Loucy (cell line): ENCODE results near the gene PTPRA.

ENCODE experiments used
- H2AFZ ChIP-seq: fragments of 200-600 bp; sonication (generic); 2 replicates; pipeline ENCODE4 v1.6.0; 2016; ENCODE audit warnings: antibody characterized with exemption, mild to moderate bottlenecking, low read length, moderate library complexity
- H3F3A ChIP-seq: fragments of 200-600 bp; 2 replicates; pipeline ENCODE4 v1.6.0; 2016; ENCODE audit warnings: antibody characterized with exemption, low read depth, mild to moderate bottlenecking
- H3K27me3 ChIP-seq: fragments of 200-600 bp; sonication (generic); 2 replicates; pipeline ENCODE4 v1.6.1; 2014; ENCODE audit warnings: low read length, mild to moderate bottlenecking; ENCODE audit not compliant: insufficient read depth, poor library complexity, severe bottlenecking
- H3K36me3 ChIP-seq: fragments of 200-600 bp; sonication (generic); 2 replicates; pipeline ENCODE4 v1.6.1; 2016; ENCODE audit warnings: low read length; ENCODE audit not compliant: insufficient read depth
- H3K4me1 ChIP-seq: fragments of 200-600 bp; sonication (generic); 2 replicates; pipeline ENCODE4 v1.5.1; 2014; ENCODE audit warnings: low read length, mild to moderate bottlenecking; ENCODE audit not compliant: insufficient read depth, poor library complexity, severe bottlenecking
- H3K4me2 ChIP-seq: fragments of 200-600 bp; sonication (generic); 2 replicates; pipeline ENCODE4 v1.6.0; 2014; ENCODE audit warnings: antibody characterized with exemption, low read length, low read depth, mild to moderate bottlenecking; ENCODE audit not compliant: poor library complexity, severe bottlenecking
- H3K4me3 ChIP-seq: fragments of 200-600 bp; sonication (generic); 2 replicates; pipeline ENCODE4 v1.5.1; 2014; ENCODE audit warnings: low read length, mild to moderate bottlenecking, mixed read lengths; ENCODE audit not compliant: poor library complexity, severe bottlenecking
- H3K79me2 ChIP-seq: fragments of 200-600 bp; sonication (generic); 2 replicates; pipeline ENCODE4 v1.6.1; 2014; ENCODE audit warnings: low read length; ENCODE audit not compliant: insufficient read depth
- H3K9ac ChIP-seq: fragments of 200-600 bp; sonication (generic); 2 replicates; pipeline ENCODE4 v1.6.0; 2014; ENCODE audit warnings: mild to moderate bottlenecking, low read depth, low read length, moderate library complexity; ENCODE audit not compliant: poor library complexity, severe bottlenecking
- H3K9me2 ChIP-seq: fragments of 200-600 bp; sonication (generic); replicated peaks from 2 replicates; pipeline ENCODE4 v1.6.1; 2016; ENCODE audit warnings: low read depth, low read length, mixed read lengths
- H3K9me3 ChIP-seq: fragments of 200-600 bp; sonication (generic); 2 replicates; pipeline ENCODE4 v1.6.1; 2014; ENCODE audit warnings: mild to moderate bottlenecking, antibody characterized with exemption, low read length, low read depth; ENCODE audit not compliant: insufficient read depth
- H4K20me1 ChIP-seq: fragments of 200-600 bp; sonication (generic); 2 replicates; pipeline ENCODE4 v1.6.0; 2014; ENCODE audit warnings: antibody characterized with exemption, low read length, mild to moderate bottlenecking; ENCODE audit not compliant: insufficient read depth, poor library complexity, severe bottlenecking
- CTCF ChIP-seq: fragments of 200-600 bp; sonication (generic); conservative IDR thresholded peaks from 2 replicates; pipeline ENCODE4 v1.5.1; 2014; ENCODE audit warnings: mild to moderate bottlenecking, antibody characterized with exemption, low read length
- EZH2phosphoT487 ChIP-seq: fragments of 200-600 bp; IDR thresholded peaks from 2 replicates; pipeline ENCODE4 v1.6.1; 2018; ENCODE audit warnings: antibody characterized with exemption, mild to moderate bottlenecking, moderate library complexity, borderline replicate concordance

The PTPRA gene

DNA sequence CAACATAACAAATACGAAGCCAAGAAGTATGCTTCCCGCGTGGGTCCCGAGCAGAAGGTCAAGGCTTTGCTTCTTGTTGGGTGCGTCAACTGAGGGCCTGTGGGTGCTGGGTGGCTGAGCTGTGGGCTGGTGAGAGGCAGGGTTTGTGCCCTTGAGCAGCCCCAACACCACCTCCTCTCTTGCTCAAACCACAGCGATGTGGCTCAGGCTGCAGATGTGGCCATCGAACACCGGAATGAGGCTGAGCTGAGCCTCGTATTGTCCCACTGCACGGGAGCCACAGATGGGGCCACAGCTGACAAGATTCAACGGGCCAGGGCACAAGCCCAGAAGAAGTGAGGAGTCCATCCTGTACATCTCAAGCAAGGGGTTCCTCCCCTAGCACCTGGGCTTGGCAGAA lies 7.0 kb upstream of the PTPRA start:
- Histone ChIP-seq H3F3A (no peaks in the 10 kb centered on the region; the same call in 1 of the 2 replicates), H2AFZ (no peak overlapping the region), H3K4me1 (peaks cover 20% of the 10 kb centered on the region), H3K36me3 (peaks cover 13% of the 10 kb centered on the region; the same call in 1 of the 2 replicates), H4K20me1 (no peaks in the 10 kb centered on the region), H3K27me3 (no peaks in the 10 kb centered on the region), H3K4me3 (no peak overlapping the region), H3K9ac (no peak overlapping the region), H3K9me2 (no peaks in the 10 kb centered on the region), H3K4me2 (no peak overlapping the region), H3K79me2 (no peaks in the 10 kb centered on the region), H3K9me3 (no peaks in the 10 kb centered on the region)
- TF ChIP-seq EZH2phosphoT487 (no peak), CTCF (no peak)

DNA sequence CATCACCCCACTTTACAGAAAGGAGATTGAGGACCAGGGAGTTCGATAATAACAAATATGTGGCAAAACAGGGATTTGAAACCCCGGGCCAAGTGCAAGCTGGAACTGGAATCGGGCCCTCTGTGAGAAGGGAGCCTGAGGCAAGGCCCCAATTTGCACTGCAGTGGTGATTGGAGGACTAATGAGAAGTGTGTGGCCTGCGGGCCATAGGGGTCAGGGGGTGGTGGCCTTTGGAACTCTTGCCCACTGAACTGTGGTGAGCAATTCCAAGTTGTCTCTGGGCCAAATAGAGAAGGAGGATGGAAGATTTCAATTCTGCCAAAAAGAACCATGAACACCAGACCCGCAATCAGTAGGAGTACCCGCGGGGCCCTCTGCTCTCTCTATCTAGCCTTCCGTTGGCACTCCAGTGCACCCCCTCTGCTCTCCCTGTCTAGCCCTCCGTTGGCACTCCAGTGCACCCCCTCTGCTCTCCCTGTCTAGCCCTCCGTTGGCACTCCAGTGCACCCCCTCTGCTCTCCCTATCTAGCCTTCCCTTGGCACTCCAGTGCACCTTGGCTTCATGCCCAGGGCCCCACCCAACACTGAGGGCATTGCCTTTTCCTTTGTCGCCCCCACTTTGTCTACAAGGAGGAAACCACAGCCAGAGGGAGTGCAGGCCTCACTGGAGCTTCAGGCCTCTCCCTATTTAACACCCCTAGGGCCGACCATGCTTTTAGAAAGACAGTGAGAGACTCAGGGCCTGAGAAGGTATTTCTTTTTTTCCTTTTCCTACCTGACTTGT lies 6.0 kb upstream of the PTPRA start:
- Histone ChIP-seq H3K4me1 (peaks cover 22% of the 10 kb centered on the region), H3F3A (no peaks in the 10 kb centered on the region; the same call in 1 of the 2 replicates), H3K79me2 (no peaks in the 10 kb centered on the region), H3K27me3 (no peaks in the 10 kb centered on the region), H3K4me3 (no peak overlapping the region), H3K9me3 (no peaks in the 10 kb centered on the region), H3K4me2 (peak overlapping the region; percentile 35), H4K20me1 (no peaks in the 10 kb centered on the region), H3K36me3 (peaks cover 7% of the 10 kb centered on the region; the same call in 1 of the 2 replicates), H2AFZ (no peak overlapping the region), H3K9me2 (no peaks in the 10 kb centered on the region), H3K9ac (peak overlapping the region; percentile 28)
- TF ChIP-seq EZH2phosphoT487 = no peak
- TF ChIP-seq CTCF = no peak

- H4K20me1 ChIP-seq = peaks cover 7% of the 10 kb centered on the region
- H2AFZ ChIP-seq = no peak overlapping the region
- H3K79me2 ChIP-seq = peaks cover 7% of the 10 kb centered on the region
- H3K9ac ChIP-seq = no peak overlapping the region
- no peaks in the 10 kb centered on the region; the same call in 1 of the 2 replicates for H3F3A ChIP-seq
- peaks cover 31% of the 10 kb centered on the region for H3K4me1 ChIP-seq
- H3K27me3 ChIP-seq = no peaks in the 10 kb centered on the region
- TF ChIP-seq EZH2phosphoT487 = no peak
- no peak for TF ChIP-seq CTCF
- H3K9me3 ChIP-seq = no peaks in the 10 kb centered on the region
- H3K4me3 ChIP-seq = no peak overlapping the region
- H3K9me2 ChIP-seq = no peaks in the 10 kb centered on the region
- H3K36me3 ChIP-seq = peaks cover 1% of the 10 kb centered on the region; the same call in 1 of the 2 replicates
- H3K4me2 ChIP-seq = no peak overlapping the region
Observed at GRCh38 chr20:2869381-2869780, 3.9 kb upstream of the PTPRA start.
